Stimulated activated CD4-positive, alpha-beta T cell treated with anti-CD3 and anti-CD28 coated beads, Interleukin-4, amount 100 ng/mL, for 1 hour (primary cell): ENCODE measurements around the gene CSH1.
"Not testable (repeated sequence)": the region's sequence is repeated elsewhere in the genome, so short reads cannot be mapped to it uniquely, and the experiment has no call there.

Source experiments
- DNase-seq: peaks from one replicate; pipeline ENCODE4 v3.0.0-alpha.2; 2020

Gene CSH1

GRCh38 chr17:63898899-63899798 is 2.8 kb upstream of the CSH1 start:
- not testable (repeated sequence) for DNase-seq

DNA sequence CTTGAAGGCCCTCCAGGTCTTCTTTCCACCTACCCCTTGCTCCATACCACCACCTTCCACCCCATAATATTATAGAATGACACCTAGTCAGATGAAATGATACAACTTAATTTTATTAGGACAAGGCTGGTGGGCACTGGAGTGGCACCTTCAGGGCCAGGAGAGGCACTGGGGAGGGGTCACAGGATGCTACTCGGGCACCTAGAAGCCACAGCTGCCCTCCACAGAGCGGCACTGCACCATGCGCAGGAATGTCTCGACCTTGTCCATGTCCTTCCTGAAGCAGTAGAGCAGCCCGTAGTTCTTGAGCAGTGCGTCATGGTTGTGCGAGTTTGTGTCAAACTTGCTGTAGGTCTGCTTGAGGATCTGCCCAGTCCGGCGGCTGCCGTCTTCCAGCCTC is 1.6 kb downstream of the CSH1 start:
- not testable (repeated sequence) for DNase-seq

GRCh38 chr17:63894021-63894420 is 2.4 kb downstream of the CSH1 start:
- DNase-seq, result not testable (repeated sequence)

DNA sequence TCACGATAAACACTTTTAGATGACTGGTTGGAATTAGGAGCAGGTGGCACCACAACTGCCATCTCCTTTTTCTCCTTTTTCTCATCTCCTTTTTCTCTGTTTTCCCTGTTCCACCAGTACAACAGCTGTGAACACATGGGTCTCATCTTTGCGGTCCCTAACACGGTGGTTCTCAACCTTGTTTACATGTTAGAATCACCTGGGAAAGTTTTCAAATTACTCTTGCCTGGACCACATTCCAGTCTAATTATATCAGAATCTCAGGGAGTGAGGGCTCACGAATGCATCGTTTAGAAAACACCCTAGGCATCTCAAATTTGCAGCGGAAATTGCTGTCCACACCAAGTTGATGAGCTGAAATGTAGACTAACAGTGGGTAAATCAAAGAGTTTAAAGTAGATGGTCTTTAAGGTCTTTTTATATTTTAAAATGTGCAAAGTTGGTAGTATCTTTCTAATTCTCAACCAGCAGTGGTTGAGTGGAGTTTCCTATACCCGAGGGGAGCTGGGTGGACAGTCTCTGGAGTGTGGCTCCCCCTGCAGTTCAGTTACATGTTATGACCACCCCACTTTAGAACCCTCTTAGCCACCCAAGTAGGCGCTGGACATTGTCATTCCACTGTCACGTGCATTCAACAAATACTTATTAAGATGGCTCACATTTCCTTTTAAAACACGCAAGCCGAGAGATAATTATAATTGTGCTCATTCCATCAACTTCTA is 3.9 kb downstream of the CSH1 start:
- DNase-seq, result not testable (repeated sequence)

GRCh38 chr17:63889026-63889848 is 7.1 kb downstream of the CSH1 start:
- DNase-seq, result not testable (repeated sequence)

- DNase-seq, result not testable (repeated sequence)
Observed at GRCh38 chr17:63885119-63885518, 11.3 kb downstream of the CSH1 start.

DNA sequence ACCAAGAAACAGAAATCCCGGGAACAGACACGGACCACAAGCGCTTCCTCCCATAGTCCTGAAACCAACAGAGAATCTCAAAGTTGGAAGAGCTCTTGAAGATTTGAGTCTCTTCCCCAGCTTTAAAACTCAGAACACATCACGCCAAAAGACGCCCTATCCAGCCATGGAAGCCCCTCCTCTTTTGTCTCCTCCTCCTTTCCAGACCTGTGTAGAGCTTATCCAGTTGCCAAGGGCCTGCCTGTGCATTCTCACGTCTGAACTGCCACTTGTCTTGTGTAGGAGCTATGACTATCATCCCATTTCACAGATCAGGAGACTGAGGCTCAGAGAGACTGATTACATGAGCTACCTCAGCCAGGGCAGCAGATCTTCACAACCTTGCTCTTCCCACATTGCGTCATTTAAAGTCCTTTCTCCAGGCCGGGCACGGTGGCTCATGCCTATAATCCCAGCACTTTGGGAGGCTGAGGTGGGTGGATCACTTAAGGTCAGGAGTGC is 13.7 kb downstream of the CSH1 start:
- not testable (repeated sequence) for DNase-seq

DNA sequence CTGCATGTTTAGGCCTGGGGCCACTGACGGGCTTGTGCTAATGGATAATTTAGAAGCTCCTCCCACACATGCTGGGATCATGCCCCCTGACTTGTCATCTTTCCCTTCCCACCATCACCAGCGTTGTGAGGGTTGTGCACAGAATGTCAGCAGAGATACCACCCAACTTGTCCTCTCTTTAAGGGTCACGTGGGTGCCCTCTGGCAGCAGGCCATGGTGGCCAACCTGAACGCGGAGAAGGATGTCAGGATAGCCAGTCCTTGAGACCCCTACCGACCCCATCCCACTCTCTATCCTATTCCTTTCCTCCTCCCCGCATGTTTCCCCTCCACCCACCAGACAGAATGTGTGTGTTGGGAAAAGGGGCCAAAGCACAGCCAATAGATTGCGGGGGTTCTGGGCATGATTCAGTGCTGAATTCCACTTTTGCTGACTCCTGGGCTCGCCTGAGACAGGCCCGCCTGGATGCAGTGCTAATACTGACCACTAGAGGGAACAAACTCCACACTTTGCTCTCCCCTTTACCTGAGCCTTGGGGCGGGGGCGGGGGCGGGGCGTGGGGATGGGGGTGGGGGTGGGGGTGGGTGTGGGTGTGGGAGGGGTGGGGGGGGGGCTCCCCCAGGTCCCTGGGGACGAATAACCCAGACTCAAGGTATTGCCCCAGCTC is 14.3 kb downstream of the CSH1 start, which contains the start of gene GH2:
GH2 (minus strand) TSS at position 10 of the 667 bp plus-strand sequence. CDS start 143 bp downstream, outside the sequence.
- peak; percentile 58 for DNase-seq

GRCh38 chr17:63881337-63881736 is 15.0 kb downstream of the CSH1 start:
- DNase-seq, result not testable (repeated sequence)

DNA sequence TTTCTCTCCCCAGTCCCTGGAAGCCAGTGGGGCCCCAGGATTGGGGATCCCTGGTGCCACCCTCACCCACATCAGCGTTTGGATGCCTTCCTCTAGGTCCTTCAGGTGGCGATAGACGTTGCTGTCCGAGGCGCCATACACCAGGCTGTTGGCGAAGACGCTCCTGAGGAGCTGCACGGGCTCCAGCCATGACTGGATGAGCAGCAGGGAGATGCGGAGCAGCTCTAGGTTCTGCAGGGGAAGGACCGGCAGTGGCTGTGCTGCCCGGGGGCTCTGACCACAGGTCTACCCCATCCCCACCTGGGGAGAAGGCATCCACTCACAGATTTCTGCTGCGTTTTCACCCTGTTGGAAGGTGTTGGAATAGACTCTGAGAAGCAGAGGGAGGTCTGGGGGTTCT is 15.7 kb downstream of the CSH1 start:
- no peak for DNase-seq

DNA sequence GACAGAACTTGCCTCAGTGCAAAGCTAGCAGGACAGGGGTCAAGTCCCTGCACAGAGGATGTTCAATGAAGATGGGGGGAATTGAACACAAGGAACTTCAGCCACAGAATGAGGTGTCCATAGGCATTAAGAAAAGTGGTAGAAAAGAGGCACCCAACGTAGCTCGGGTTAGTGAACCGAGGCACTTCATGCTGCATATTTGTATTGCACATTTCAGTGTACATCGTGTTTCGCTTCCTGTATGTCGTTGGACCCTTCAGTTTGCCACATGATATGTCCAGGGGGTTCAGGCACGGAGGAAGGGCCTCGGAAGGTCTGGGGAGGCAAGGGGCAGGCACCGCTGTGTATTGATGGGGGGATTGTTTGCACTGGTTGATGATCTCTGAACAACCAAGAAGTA is 18.0 kb downstream of the CSH1 start:
- DNase-seq, result not testable (repeated sequence)

GRCh38 chr17:63874693-63875092 is 21.7 kb downstream of the CSH1 start:
- DNase-seq, result not testable (repeated sequence)

DNA sequence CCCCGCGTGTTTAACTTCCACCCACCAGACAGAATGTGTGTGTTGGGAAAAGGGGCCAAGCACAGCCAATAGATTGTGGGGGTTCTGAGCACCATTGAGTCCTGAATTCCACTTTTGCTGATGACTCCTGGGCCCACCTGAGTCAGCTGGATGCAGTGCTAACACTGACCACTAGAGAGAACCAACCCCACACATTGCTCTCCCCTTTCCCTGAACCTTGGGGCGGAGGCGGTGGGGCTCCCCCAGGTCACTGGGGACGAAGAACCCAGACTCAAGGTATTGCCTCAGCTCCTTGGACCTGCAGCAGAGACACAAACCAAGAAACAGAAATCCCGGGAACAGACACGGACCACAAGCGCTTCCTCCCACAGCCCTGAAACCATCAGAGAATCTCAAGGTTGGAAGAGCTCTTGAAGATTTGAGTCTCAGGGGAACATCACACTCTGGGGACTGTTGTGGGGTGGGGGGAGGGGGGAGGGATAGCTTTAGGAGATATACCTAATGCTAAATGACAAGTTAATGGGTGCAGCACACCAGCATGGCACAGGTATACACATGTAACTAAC is 22.2 kb downstream of the CSH1 start:
- not testable (repeated sequence) for DNase-seq

GRCh38 chr17:63873577-63873976 is 22.8 kb downstream of the CSH1 start, which contains the start of gene CSH2:
CSH2 (minus strand) TSS chr17:63873677; CDS start chr17:63873614, 63 bp downstream.
- not testable (repeated sequence) for DNase-seq

GRCh38 chr17:63871646-63872365 is 24.6 kb downstream of the CSH1 start:
- not testable (repeated sequence) for DNase-seq

DNA sequence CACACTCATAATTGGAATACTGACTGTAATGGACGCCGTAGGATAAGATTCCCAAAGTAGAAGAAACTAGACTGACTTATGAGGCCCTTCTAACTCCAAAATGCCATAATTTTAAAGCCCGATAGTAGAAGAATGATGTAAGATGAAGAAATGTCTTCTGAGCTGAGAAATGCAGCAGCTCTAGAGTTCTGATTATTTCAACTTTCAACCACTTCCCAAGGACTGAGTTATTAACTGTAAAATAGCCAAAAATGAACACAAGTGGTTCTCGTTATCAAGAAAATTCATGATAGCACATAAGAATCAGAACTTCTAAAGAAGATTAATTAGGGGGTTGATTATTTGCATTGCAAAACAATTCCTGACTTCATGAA is 26.1 kb downstream of the CSH1 start:
- not testable (repeated sequence) for DNase-seq

DNA sequence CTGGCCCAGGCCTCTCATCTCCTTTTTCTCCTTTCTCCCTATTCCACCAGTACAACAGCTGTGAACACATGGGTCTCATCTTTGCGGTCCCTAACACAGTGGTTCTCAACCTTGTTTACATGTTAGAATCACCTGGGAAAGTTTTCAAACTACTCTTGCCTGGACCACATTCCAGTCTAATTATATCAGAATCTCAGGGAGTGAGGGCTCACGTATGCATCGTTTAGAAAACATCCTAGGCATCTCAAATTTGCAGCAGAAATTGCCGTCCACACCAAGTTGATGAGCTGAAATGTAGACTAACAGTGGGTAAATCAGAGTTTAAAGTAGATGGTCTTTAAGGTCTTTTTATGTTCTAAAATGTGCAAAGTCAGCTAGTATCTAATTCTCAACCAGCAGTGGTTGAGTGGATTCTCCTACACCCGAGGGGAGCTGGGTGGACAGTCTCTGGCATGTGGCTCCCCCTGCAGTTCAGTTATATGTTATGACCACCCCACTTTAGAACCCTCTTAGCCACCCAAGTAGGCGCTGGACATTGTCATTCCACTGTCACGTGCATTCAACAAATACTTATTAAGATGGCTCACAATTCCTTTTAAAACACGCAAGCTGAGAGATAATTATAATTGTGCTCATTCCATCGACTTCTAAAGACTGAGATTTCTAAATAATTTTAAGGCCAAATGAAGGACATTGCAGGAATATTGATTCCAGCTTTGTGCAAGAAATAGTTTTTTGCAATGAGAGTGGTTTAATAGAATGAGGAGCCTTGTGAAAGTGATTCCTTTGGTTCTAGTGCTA is 26.7 kb downstream of the CSH1 start:
- DNase-seq, result not testable (repeated sequence)

DNA sequence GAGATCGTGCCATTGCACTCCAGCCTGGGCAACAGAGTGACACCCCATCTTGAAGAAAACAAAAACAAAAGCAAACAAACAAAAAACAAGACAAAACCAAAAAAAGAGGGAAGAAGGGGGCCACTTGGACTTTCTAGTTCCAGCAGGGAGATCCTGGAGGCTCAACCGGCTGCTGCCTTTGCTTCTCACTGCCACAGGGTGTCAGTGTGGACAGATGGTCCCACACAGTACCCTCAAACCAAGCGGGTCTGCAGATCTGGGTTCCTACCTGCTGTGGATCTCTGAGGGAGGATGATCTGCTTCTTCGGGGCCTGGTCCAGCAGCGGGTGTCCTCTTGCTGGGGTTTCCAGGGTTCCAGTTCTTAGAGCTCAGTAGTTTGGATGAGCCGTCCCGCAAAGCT is 29.7 kb downstream of the CSH1 start:
- not testable (repeated sequence) for DNase-seq

- no peak for DNase-seq
Observed at GRCh38 chr17:63859257-63859656, 37.1 kb downstream of the CSH1 start.

DNA sequence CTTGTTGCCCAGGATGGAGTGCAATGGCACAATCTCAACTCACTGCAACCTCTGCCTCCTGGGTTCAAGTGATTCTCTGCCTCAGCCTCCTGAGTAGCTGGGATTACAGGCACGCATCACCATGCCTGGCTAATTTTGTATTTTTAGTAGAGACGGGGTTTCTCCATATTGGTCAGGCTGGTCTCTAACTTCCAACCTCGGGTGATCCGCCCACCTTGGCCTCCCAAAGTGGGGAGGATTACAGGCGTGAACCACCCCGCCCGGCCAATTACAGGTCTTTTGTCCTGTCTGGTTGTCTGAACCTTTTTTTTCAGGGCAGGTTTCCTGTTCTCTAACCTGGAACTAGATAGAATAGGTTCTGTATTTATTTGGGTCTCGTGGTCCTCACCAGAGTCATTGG is 39.9 kb downstream of the CSH1 start:
- DNase-seq, result not testable (repeated sequence)
